Rectal smooth muscle tissue (tissue), 1 donor: ENCODE measurements around the gene NRP1.

Experiments used
- H3K27ac ChIP-seq: one replicate; pipeline ENCODE4 v1.7.0; 2013; ENCODE audit warnings: low read depth, low read length, inconsistent platforms
- H3K27me3 ChIP-seq: one replicate; pipeline ENCODE4 v1.7.0; 2013; ENCODE audit warnings: low read length; ENCODE audit not compliant: control insufficient read depth, insufficient read depth
- H3K36me3 ChIP-seq: one replicate; pipeline ENCODE4 v1.7.0; 2013; ENCODE audit warnings: low read length; ENCODE audit not compliant: control insufficient read depth, insufficient read depth
- H3K4me1 ChIP-seq: one replicate; pipeline ENCODE4 v1.7.0; 2013; ENCODE audit warnings: low read length; ENCODE audit not compliant: control insufficient read depth, insufficient read depth
- H3K4me3 ChIP-seq: one replicate; pipeline ENCODE4 v1.7.0; 2013; ENCODE audit warnings: low read length
- H3K9ac ChIP-seq: one replicate; pipeline ENCODE4 v1.7.0; 2013; ENCODE audit warnings: low read length

The NRP1 gene

DNA sequence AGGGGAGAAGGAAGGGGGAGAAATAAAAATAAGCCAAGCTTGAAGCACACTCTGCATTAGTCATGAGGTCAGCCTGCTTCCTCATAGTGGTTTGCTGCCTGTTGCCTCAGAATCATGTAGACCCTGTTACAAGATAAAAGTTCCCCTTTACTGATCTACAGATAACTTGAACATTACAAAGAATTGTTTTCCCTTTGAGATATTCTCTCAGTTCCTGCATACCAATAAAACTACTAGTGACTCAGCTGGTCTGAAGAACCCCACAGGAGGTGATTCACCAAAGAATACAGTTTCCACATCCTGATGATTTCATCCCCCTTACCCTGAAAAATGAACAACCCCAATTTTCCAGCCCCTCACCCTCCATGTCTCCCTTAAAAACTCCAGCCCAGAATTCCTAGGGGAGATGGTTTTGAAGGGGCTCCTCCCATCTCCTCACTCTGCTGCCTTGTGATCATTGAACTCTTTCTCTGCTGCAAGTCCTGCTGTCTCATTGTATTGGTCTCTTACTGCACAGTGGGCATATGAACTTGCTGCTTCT is 31.5 kb upstream of the NRP1 start:
- Histone ChIP-seq H3K4me3 (no peak overlapping the region), H3K36me3 (no peaks in the 10 kb centered on the region), H3K27me3 (no peaks in the 10 kb centered on the region), H3K27ac (no peak overlapping the region), H3K4me1 (no peaks in the 10 kb centered on the region), H3K9ac (no peak overlapping the region)

DNA sequence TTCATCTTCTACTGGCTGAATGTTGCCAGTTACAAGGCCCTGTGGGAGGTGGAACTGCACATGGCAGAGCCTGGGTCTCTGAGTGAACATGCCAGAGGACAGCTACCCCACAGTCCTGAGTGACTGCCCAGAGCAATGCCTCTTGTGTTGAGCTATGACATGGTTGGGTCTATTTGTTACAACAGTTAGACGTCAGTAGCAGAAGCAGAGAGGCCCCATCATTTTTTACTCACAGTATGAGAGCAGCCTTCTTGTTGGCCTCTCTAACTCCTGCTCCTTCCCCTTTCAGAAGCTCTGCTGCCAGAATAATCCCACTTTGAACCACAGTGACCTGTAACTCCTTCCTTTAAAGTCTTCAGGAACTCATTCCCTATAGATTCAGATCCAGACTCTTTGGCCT is 30.8 kb upstream of the NRP1 start:
- H3K27ac ChIP-seq, result no peak overlapping the region
- no peaks in the 10 kb centered on the region for H3K36me3 ChIP-seq
- no peak overlapping the region for H3K4me3 ChIP-seq

DNA sequence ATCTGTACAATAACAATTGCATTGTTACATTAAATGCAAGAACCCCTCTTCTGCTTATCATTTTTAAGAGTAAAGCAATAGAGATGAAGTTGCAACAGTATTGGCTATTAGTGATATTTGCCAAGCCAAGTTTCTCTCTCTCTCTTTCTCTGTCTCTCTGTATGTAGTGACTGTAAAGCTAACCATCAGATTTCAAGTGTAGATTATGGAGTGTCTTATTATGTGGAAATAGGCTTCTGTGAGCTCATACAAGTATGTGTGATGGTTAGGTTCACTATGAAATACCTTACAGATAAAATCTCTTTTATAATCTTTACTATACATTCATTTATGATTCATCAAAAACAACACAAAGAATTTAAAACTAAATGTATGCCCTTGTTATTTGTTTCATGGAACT is 28.6 kb upstream of the NRP1 start:
- H3K36me3 ChIP-seq, result no peaks in the 10 kb centered on the region

More for the DNA sequence above, 30.8 kb upstream of the NRP1 start:
- Histone ChIP-seq H3K4me1 (no peaks in the 10 kb centered on the region), H3K27me3 (no peaks in the 10 kb centered on the region), H3K9ac (no peak overlapping the region)

DNA sequence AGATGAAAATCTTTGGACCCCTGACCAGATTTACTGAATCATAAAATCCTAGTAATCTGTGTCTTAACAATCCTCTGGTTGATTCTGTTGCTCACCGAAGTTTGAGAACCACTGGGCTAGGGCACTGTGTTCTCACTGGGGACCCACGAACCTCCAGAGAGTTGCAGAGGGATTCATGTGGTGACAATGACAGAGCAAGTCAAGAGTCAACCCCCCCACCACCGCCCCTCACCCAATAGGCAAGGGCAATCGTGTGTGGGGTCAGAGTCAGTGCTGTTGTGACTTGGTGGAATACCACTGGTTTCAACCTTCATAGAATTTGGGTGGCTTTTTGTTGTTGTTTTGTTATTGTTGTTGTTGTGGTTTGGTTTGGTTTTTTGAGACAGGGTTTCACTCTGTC is 23.5 kb upstream of the NRP1 start:
- no peak overlapping the region for H3K9ac ChIP-seq
- no peak overlapping the region for H3K27ac ChIP-seq
- H3K36me3 ChIP-seq, result no peaks in the 10 kb centered on the region
- H3K27me3 ChIP-seq, result no peaks in the 10 kb centered on the region
- H3K4me3 ChIP-seq, result no peak overlapping the region
- no peaks in the 10 kb centered on the region for H3K4me1 ChIP-seq

More for the DNA sequence above, 28.6 kb upstream of the NRP1 start:
- Histone ChIP-seq H3K27ac (no peak overlapping the region), H3K4me1 (no peaks in the 10 kb centered on the region), H3K9ac (no peak overlapping the region), H3K4me3 (no peak overlapping the region), H3K27me3 (no peaks in the 10 kb centered on the region)

DNA sequence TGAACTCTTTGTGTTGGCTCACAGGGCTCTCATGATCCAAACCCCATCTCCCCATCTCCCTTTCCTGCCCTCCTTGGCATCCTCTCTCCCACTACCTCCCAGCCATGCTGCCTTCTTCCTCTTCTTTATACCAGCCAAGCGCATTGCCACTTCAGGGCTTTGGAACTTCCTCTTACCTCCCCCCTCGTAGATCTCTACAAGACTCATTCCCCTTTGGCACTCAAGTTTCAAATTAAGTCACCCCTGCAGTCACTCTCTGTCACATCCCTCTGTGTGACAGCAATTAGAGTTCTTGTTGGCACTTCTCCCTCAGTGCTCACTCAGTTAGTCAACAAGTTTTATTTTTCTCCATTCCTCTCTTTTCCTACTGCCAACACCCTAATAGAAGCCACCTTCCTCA is 20.8 kb upstream of the NRP1 start:
- Histone ChIP-seq H3K9ac (no peak overlapping the region), H3K4me3 (no peak overlapping the region), H3K27ac (no peak overlapping the region), H3K27me3 (no peaks in the 10 kb centered on the region), H3K36me3 (no peaks in the 10 kb centered on the region), H3K4me1 (no peaks in the 10 kb centered on the region)

DNA sequence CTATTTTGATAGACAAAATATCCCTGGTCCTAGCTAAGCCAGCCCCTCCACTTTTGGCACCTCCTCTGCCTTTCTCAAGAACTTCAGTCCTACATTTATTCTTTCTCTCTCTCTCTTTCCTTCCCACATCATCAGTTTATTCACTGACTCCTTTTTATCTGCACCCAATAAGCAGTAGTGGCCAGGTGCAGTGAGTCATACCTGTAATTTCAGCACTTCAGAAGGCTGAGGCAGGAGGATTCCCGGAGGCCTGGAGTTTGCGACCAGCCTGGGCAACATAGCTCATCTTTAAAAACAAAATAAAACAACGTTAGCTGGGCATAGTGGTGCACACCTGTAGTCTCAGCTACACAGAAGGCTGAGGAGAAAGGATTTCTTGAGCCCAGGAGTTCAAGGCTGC is 19.4 kb upstream of the NRP1 start:
- no peaks in the 10 kb centered on the region for H3K4me1 ChIP-seq
- H3K9ac ChIP-seq, result no peak overlapping the region
- H3K27me3 ChIP-seq, result no peaks in the 10 kb centered on the region
- no peaks in the 10 kb centered on the region for H3K36me3 ChIP-seq
- H3K4me3 ChIP-seq, result no peak overlapping the region
- no peak overlapping the region for H3K27ac ChIP-seq

DNA sequence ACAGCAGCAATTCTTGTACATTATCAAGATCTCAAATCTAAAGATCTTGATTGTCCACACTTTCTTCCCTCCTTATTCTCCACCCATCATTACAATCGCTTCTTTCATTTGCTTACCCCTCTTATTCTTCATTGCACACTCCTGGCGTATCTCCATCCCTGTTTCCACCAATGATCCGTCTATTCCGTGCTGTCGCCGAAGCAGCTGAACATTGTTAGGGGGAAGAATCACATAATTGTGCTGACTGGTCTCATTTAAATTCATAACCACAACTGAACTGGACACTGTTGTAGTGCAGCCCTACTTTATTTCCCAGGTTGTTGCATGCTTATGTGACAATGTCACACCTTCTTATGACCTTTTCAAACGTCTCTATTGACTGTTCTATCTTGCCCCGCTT is 18.9 kb upstream of the NRP1 start:
- no peak overlapping the region for H3K4me3 ChIP-seq
- no peaks in the 10 kb centered on the region for H3K36me3 ChIP-seq
- H3K27ac ChIP-seq, result no peak overlapping the region
- H3K27me3 ChIP-seq, result no peaks in the 10 kb centered on the region
- no peaks in the 10 kb centered on the region for H3K4me1 ChIP-seq
- H3K9ac ChIP-seq, result no peak overlapping the region

DNA sequence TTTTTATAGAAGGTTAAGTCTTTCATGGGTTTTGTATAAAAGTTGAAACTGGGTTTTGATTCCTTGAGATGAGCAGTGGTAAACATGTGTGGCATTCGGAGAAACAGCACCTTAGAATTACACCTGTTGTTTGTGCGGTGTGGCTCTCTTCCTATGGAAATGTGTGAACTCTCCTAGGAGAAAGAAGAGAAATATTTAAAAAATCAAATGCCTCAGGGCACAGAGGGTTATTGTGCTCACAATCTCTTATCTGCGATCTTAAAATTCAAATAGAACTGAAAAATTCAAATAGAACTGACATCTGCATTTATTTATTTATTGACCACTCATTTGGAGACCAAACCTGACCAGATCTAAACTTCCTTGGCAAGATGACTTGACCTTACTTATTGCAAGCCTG is 18.1 kb upstream of the NRP1 start:
- Histone ChIP-seq H3K4me1 (no peaks in the 10 kb centered on the region), H3K9ac (no peak overlapping the region), H3K27ac (no peak overlapping the region), H3K36me3 (no peaks in the 10 kb centered on the region), H3K27me3 (no peaks in the 10 kb centered on the region), H3K4me3 (no peak overlapping the region)

DNA sequence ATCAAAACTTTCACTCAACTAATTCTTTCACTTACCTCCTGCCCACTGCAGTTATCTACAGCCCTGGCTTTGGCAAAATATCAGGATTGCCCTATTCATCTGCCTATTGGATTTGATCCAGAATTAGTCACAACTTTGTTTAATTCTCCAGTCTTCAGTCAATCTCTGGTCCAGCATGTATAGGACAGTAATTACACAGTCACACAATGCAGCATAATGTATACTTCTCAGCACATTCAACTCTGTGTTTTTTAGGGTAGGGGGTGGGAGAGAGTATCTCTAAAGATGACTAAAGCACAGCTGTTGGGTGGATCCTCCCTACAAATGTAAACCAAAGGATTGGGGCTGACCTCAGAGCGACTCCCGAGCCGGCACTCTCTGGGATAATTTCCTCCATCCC is 17.7 kb upstream of the NRP1 start:
- no peaks in the 10 kb centered on the region for H3K4me1 ChIP-seq
- no peaks in the 10 kb centered on the region for H3K27me3 ChIP-seq
- no peak overlapping the region for H3K9ac ChIP-seq
- no peaks in the 10 kb centered on the region for H3K36me3 ChIP-seq
- no peak overlapping the region for H3K4me3 ChIP-seq
- no peak overlapping the region for H3K27ac ChIP-seq

DNA sequence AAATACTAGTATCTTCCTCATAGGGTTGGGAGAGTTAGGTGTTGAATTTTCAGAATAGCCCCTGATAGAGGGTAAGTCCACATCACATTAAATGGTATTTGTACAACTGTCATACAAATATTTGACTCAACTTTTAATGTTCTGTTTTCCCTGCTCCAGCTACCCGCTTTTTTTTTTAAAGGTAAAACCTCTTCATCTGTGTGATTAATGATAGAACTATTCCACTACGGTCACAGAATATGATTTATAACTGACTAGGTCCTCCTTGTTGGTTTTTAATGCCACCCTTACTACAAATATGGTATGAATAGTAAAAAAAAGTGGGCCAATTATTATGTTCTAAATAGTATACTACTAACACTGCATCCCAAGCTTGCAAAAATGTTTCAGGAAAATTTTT is 15.6 kb upstream of the NRP1 start:
- Histone ChIP-seq H3K4me3 (no peak overlapping the region), H3K27ac (no peak overlapping the region), H3K4me1 (no peaks in the 10 kb centered on the region), H3K36me3 (no peaks in the 10 kb centered on the region), H3K9ac (no peak overlapping the region), H3K27me3 (no peaks in the 10 kb centered on the region)

DNA sequence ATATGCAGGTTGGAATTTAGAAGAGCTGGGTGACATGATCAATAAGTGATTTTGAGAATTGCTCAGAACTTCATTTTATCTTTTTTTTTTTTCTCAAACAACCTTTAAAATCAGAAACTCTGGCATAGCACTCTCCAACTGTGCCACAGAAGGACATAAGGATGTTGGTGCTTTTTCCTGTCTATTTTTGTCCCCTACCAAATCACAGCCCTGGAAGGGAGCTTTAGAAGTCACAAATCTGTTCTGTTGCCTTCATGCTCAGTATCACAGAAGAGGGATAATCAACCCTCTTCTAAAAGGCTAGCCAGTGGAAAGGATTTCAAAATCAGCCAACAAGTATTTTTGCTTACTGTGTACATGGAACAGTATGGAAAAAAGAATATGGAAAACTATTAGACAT is 14.8 kb upstream of the NRP1 start:
- Histone ChIP-seq H3K36me3 (no peaks in the 10 kb centered on the region), H3K27ac (no peak overlapping the region), H3K9ac (no peak overlapping the region), H3K4me1 (no peaks in the 10 kb centered on the region), H3K4me3 (no peak overlapping the region), H3K27me3 (no peaks in the 10 kb centered on the region)

DNA sequence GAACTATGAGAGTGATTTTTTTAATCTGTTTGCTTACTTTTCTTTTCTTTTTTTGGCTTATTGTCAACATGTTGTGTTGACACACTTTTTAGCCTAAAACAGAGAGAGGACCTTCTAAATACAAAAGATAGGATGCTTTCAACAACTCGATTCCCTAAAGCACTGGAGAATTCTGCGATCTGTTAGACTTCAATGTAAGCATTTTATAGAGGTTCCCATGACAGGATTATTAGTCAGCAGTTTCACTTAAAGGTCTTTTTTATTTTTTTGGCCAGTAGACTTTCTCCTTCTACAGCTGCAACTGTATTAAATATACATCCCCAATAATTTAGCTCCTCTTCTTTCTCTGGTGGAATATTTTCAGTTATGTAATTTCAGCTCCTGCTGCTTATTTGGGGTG is 12.7 kb upstream of the NRP1 start:
- H3K9ac ChIP-seq, result no peak overlapping the region
- no peak overlapping the region for H3K4me3 ChIP-seq
- H3K27me3 ChIP-seq, result no peaks in the 10 kb centered on the region
- H3K27ac ChIP-seq, result no peak overlapping the region
- no peaks in the 10 kb centered on the region for H3K4me1 ChIP-seq
- H3K36me3 ChIP-seq, result no peaks in the 10 kb centered on the region

DNA sequence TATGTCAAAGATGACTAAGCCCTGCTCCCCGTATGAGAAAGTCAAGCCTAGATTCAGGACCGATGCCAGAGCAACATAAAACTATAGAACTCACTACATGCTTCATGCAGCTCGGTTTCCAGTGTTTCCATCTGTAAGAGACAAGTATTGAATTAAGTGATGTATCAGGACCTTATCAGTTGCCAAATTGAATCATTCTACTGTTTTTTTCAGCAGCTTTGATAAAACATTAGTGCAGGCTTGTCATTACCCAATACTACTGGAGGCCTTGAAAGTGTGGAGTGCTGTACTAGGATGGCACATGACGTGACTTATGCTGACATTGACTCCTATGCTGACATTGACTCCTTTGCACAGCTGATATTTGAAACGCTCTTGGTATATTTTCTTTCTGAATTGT is 10.8 kb upstream of the NRP1 start:
- Histone ChIP-seq H3K9ac (no peak overlapping the region), H3K36me3 (no peaks in the 10 kb centered on the region), H3K27me3 (no peaks in the 10 kb centered on the region), H3K27ac (no peak overlapping the region), H3K4me3 (no peak overlapping the region), H3K4me1 (peaks cover 8% of the 10 kb centered on the region)
